Body of pancreas (tissue), 4 donors: ENCODE measurements around the gene SIPA1. TPM values are rescaled to one million over a fixed set of nuclear protein-coding genes. Genes with fewer than 3 reads are reported as not detected.

ENCODE experiments used
- ATAC-seq: fragments of 150-250 bp; one replicate; pipeline ENCODE4 v1.9.1; 2016
- DNase-seq, 4 donors: peaks; one replicate each; pipeline ENCODE4 v3.0.0-alpha.2; 2019
- H3K27ac ChIP-seq, 4 donors: fragments of 200-600 bp; sonication (generic); 1 replicate in 3 of 4; 2 replicates in 1 of 4; pipeline versions ENCODE4 v1.5.1 to v1.6.1; 2016 to 2019; ENCODE audit warnings: mild to moderate bottlenecking in 1 of 4, mixed read lengths in 1 of 4, moderate library complexity in 1 of 4
- H3K27me3 ChIP-seq, 2 donors: fragments of 200-600 bp; sonication (generic); one replicate each; pipeline ENCODE4 v1.6.0; 2016; ENCODE audit warnings: mild to moderate bottlenecking in 1 of 2
- H3K36me3 ChIP-seq, 2 donors: fragments of 200-600 bp; sonication (generic); replicated peaks in 1 of 2; 2 replicates each; pipeline ENCODE4 v1.5.1; 2016; ENCODE audit warnings: low read depth in 2 of 2; ENCODE audit not compliant: insufficient read depth in 1 of 2
- H3K4me1 ChIP-seq: fragments of 200-600 bp; sonication (generic); one replicate; pipeline ENCODE4 v1.6.0; 2016
- H3K4me3 ChIP-seq, 2 donors: fragments of 200-600 bp; sonication (generic); 1 replicate in 1 of 2; 2 replicates in 1 of 2; pipeline ENCODE4 v1.5.1; 2016 to 2019
- H3K9me3 ChIP-seq, 3 donors: fragments of 200-600 bp; sonication (generic); 1 replicate in 2 of 3; 2 replicates in 1 of 3; pipeline ENCODE4 v1.5.1; 2016
- POLR2A ChIP-seq, 3 donors: fragments of 450-650 bp; IDR thresholded peaks; one replicate each; pipeline ENCODE4 v1.6.1; 2016; ENCODE audit warnings: antibody characterized with exemption in 3 of 3, mild to moderate bottlenecking in 2 of 3
- WGBS, 2 donors: methylation state at CpG; one replicate each; pipeline ENCODE4 v1.1.5; 2017; 5-methylcytosine and 5-hydroxymethylcytosine counted together
- intact Hi-C: fragments of 100-400 bp; cut with DNase I; formaldehyde crosslinking; loops from one replicate; pipeline ENCODE4 v1.15.1; 2023
- total RNA-seq, 2 donors: library from RNA; depleted of rRNA; stranded (reverse); fragments of >200 nt; gene quantifications; one replicate each; pipeline ENCODE4 v1.1.0, GENCODE V29; 2016
- TF ChIP-seq, protein P1 (sequence below), 7 experiments: fragments of 450-650 bp in 4 of 7; fragments of 200-600 bp in 3 of 7; sonication (generic) in 3 of 7; IDR thresholded peaks; one replicate each; pipeline ENCODE4 v1.5.1; 2016 to 2019; ENCODE audit warnings: antibody characterized with exemption in 7 of 7

SIPA1 gene
- total RNA-seq, 2 donors from 2014 or later = 23.6 to 29.3 TPM

DNA sequence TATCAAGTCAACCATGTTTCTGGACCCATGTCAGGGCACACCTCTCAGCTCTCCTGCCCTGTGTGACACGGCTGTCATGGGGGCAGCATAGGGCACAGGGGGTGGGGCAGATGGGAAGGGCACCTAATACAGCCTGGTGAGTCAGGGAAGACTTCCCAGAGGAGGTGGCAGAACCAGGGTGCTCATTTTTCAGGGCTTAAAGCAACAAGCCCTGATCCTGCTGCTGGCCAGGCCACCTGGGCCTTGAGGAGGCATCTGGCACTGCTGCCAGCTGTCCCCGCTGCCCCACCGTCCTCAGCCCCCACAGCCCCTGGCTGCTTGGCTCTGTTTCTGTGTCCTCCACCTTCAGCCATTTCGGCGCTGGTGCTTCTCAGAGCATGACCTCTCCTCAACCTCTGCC lies 28.2 kb upstream of the SIPA1 start:
- Histone ChIP-seq H3K4me1 (peaks cover 39% of the 10 kb centered on the region), H3K27me3 (no peaks in the 10 kb centered on the region), H3K27ac (no peak overlapping the region), H3K9me3 (no peaks in the 10 kb centered on the region), H3K4me3 (no peak overlapping the region), H3K36me3 (peaks cover 11 to 14% of the 10 kb centered on the region in 2 donors)
- WGBS, 2 donors = 85 to 86% methylated on average over 4 to 5 of the region's 5 CpGs
- no peak for ATAC-seq
- TF ChIP-seq POLR2A (IDR thresholded peaks at IDR 0.05) = no peak
- TF ChIP-seq, protein P1, sequence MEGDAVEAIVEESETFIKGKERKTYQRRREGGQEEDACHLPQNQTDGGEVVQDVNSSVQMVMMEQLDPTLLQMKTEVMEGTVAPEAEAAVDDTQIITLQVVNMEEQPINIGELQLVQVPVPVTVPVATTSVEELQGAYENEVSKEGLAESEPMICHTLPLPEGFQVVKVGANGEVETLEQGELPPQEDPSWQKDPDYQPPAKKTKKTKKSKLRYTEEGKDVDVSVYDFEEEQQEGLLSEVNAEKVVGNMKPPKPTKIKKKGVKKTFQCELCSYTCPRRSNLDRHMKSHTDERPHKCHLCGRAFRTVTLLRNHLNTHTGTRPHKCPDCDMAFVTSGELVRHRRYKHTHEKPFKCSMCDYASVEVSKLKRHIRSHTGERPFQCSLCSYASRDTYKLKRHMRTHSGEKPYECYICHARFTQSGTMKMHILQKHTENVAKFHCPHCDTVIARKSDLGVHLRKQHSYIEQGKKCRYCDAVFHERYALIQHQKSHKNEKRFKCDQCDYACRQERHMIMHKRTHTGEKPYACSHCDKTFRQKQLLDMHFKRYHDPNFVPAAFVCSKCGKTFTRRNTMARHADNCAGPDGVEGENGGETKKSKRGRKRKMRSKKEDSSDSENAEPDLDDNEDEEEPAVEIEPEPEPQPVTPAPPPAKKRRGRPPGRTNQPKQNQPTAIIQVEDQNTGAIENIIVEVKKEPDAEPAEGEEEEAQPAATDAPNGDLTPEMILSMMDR (IDR thresholded peaks at IDR 0.05) = no peak
- intact Hi-C loops = no loop called here
- no peak for DNase-seq

DNA sequence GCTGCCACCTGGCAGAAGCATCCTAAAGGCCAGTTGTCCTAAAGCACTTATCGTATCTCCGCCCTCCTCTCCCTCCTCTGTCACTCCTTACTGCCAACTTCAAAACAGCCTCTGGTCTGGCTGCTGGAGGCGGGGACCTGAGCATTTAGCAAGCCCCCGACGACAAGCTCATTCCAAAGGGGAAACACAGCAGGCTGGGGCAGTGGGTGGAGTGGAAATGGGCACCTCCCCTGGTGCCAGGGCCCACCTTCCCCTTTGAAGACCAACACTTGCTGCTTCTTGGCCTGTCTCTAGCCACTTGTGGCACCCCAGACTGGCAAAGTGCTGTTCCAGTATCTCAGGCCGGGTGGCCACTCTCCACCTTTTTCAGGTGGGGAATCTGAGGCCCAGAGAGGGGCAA lies 27.5 kb upstream of the SIPA1 start:
- H3K27me3 ChIP-seq = no peaks in the 10 kb centered on the region
- WGBS, 2 donors = 58 to 73% methylated on average over 6 of the region's 6 CpGs
- H3K4me3 ChIP-seq = no peak overlapping the region
- ATAC-seq = no peak
- DNase-seq = no peak
- H3K9me3 ChIP-seq = no peaks in the 10 kb centered on the region
- intact Hi-C loops = no loop called here
- H3K36me3 ChIP-seq = peaks cover 5 to 7% of the 10 kb centered on the region in 2 donors
- H3K27ac ChIP-seq = peak overlapping the region in 1 of 4 donors; percentile 96
- H3K4me1 ChIP-seq = peaks cover 39% of the 10 kb centered on the region
- TF ChIP-seq POLR2A (IDR thresholded peaks at IDR 0.05) = no peak
- TF ChIP-seq, protein P1 (IDR thresholded peaks at IDR 0.05) = no peak

DNA sequence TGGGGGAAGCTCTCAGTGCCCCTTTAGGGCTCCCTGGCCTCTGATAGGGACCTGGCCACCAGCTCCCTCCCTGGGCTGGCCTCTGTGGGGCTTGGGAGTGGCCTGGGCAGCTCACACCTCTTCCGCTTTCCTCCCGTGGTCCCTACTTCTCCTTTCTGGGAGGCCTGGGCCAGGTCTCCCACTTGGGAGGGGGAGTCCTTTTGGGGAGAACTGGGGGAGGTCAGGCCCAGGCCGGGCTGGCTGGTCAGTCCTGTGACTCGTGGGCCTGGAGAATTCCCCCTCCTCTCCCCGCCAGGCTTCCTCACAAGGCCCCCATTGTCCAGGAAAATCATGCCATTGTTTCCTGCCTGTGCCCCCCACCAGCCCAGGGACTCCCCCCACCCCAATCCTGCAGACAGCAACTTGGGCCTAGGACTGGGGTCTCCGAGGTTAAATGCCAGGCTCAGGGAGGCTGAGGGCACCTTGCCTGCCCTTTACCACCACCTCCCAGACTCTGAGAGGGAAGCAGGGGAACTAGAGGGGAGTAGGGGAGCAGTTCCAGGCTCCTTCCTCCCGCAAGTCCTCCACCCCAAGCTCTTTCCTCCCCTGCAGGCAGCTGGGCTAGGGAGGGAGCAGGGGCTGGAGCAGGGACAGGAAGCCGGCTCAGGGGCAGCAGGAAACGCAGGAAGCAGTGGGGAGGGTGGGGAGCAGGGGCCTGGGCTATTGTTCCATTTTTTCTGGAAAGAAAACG lies 26.7 kb upstream of the SIPA1 start:
- Histone ChIP-seq H3K36me3 (no peaks in the 10 kb centered on the region), H3K9me3 (no peaks in the 10 kb centered on the region), H3K27ac (peak overlapping the region in 3 of 4 donors; percentile 16 to 97 (median 96)), H3K4me1 (peaks cover 41% of the 10 kb centered on the region), H3K4me3 (no peak overlapping the region), H3K27me3 (no peaks in the 10 kb centered on the region)
- DNase-seq = peak in 1 of 4 donors; percentile 49
- ATAC-seq = no peak
- 48 to 65% methylated on average over 10 of the region's 10 CpGs for WGBS, 2 donors
- TF ChIP-seq POLR2A (IDR thresholded peaks at IDR 0.05) = no peak
- TF ChIP-seq, protein P1 (IDR thresholded peaks at IDR 0.05) = no peak
- intact Hi-C loops = no loop called here

DNA sequence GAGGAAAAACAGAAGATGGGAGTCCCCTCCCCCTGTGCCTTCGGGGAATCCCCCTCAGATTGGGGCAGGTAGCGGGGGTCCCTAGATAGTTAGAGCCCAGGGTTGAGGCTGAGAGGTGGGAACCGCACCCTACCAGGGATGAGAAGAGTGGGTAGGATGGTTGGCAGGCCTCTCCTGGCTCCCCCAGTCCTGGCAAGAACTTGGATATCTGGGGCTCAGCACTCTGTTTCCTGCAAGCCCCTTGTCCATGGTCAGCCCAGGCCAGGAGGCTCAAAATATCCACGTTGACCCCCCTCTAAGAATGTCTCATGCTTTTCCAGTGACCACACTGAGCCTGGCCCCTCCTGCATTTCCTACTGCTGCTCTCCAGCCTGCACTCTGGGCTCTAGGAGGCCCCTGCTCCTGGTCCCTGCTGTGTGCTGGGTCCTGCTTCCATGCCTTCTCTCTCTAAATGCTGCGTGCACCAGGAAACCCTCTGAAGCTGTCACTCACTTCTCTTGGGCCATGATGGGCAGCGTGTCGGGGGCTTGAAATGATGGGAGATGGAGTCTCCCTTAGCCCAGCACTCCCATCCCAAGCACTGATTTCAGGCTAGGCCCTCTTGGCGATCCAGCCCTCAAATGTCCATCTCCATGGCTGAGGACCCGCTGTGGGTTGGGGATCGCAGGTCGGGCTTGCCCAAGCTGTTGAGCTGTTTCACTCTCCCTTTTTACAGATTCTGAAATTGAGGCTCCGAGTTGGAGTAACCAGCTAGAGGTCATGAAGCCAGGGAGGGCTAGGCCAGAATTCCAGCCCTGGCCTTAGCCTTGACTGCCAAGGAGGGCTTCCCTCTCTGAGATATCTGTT lies 25.9 kb upstream of the SIPA1 start:
- DNase-seq = no peak
- intact Hi-C loops = no loop called here

More for the DNA sequence above, 25.9 kb upstream of the SIPA1 start:
- 70 to 77% methylated on average over 8 to 12 of the region's 12 CpGs for WGBS, 2 donors
- Histone ChIP-seq H3K9me3 (no peaks in the 10 kb centered on the region), H3K36me3 (no peaks in the 10 kb centered on the region), H3K27ac (peak overlapping the region in 2 of 4 donors; percentile 96 to 97), H3K27me3 (no peaks in the 10 kb centered on the region), H3K4me3 (no peak overlapping the region), H3K4me1 (peaks cover 49% of the 10 kb centered on the region)
- TF ChIP-seq POLR2A (IDR thresholded peaks at IDR 0.05) = no peak
- TF ChIP-seq, protein P1 (IDR thresholded peaks at IDR 0.05) = no peak
- ATAC-seq = no peak
